ENCODE data around the gene SPIB.

- no peak for TF ChIP-seq CTCF (IDR thresholded peaks at IDR 0.05)
- TF ChIP-seq POLR2A (IDR thresholded peaks at IDR 0.05), result no peak
These were observed 24.7 kb upstream of the SPIB start for GRCh38 chr19:50394017-50394416.
